Fibroblast of pulmonary artery (primary cell): ENCODE measurements around the gene ADGRL1.

Source experiments
- DNase-seq: peaks from one replicate; pipeline ENCODE4 v3.0.0-alpha.2; 2010; ENCODE audit warnings: low read depth
- H3K4me3 ChIP-seq: replicated peaks from 2 replicates; pipeline ENCODE4 v1.5.1; 2011; ENCODE audit warnings: low read depth, mild to moderate bottlenecking, control low read depth, low read length, moderate library complexity
- CTCF ChIP-seq: IDR thresholded peaks from 2 replicates; pipeline ENCODE4 v1.5.1; 2011; ENCODE audit warnings: mild to moderate bottlenecking, control low read depth, low read length, inconsistent platforms; ENCODE audit errors: missing control alignments

ADGRL1 gene

GRCh38 chr19:14116525-14116917, 89.4 kb downstream of the ADGRL1 start:
- TF ChIP-seq CTCF = no peak
- H3K4me3 ChIP-seq = peak overlapping the region; percentile 81
- DNase-seq = no peak

GRCh38 chr19:14115756-14116155, 90.2 kb downstream of the ADGRL1 start:
- no peak for DNase-seq
- no peak for TF ChIP-seq CTCF
- H3K4me3 ChIP-seq = peak overlapping the region; percentile 81

- TF ChIP-seq CTCF = peak; percentile 47
- no peak overlapping the region for H3K4me3 ChIP-seq
- DNase-seq = no peak
These were observed 91.1 kb downstream of the ADGRL1 start for GRCh38 chr19:14114854-14115253.

- DNase-seq = no peak
- no peak overlapping the region for H3K4me3 ChIP-seq
- no peak for TF ChIP-seq CTCF
These were observed 91.5 kb downstream of the ADGRL1 start for GRCh38 chr19:14114439-14114838.

- TF ChIP-seq CTCF = peak; percentile 28
- no peak overlapping the region for H3K4me3 ChIP-seq
- DNase-seq = no peak
These were observed 92.1 kb downstream of the ADGRL1 start for GRCh38 chr19:14113762-14114414.

- DNase-seq = no peak
- no peak overlapping the region for H3K4me3 ChIP-seq
- no peak for TF ChIP-seq CTCF
These were observed 93.1 kb downstream of the ADGRL1 start for GRCh38 chr19:14112809-14113385.
